ENCODE results near the gene MAP2. TPM values are rescaled to one million over a fixed set of nuclear protein-coding genes. Genes with fewer than 3 reads are reported as not detected.

The MAP2 gene
- total and polyA plus RNA-seq, 2 of the 8 experiments (the other 6 are each of a cell fraction or from before 2014, with no cell fraction given) = 5.9 to 9.4 TPM

- no peak for TF ChIP-seq SAP30 (IDR thresholded peaks at IDR 0.05; ENCODE audit: insufficient read depth, insufficient replicate concordance, low read length)
- no peak for TF ChIP-seq GTF2F1 (IDR thresholded peaks at IDR 0.05; ENCODE audit: borderline replicate concordance, low read depth, low read length)
- no peak for TF ChIP-seq CREB1 (IDR thresholded peaks at IDR 0.05)
- no peak for TF ChIP-seq TAF7 (optimal IDR thresholded peaks at IDR 0.05; ENCODE audit: borderline replicate concordance, low read depth, low read length)
- no peak overlapping the region for H3K27ac ChIP-seq (ENCODE audit: low read depth, low read length)
- ChIA-PET POLR2A (ENCODE audit: partially characterized antibody) (no interaction called here), CTCF (ENCODE audit: partially characterized antibody) (interaction anchor here (0.9 to 1.9 kb wide), 3 partner anchors 9 to 234 kb away, joined by 3 to 5 read pairs (median 3); no protein-coding TSS in a partner anchor)
- H3K4me2 ChIP-seq (ENCODE audit: insufficient read depth in 1 of 2, low read depth in 2 of 2, low read length in 2 of 2) = no peak overlapping the region
- 94% methylated on average over 2 of the region's 2 CpGs; no CpG with 5 or more reads in 1 of the 2 experiments for WGBS, 2 experiments (ENCODE audit: extremely low coverage in 1 of 2, insufficient coverage in 1 of 2, insufficient read length in 1 of 2, insufficient replicate concordance in 2 of 2, low coverage in 1 of 2, low lambda C conversion rate in 2 of 2, missing lambda C conversion rate in 1 of 2)
- no peak overlapping the region for H3K14ac ChIP-seq (ENCODE audit: insufficient read length)
- no peak overlapping the region for H2AK5ac ChIP-seq (ENCODE audit: low read depth, low read length)
- no peaks in the 10 kb centered on the region for H3K9me3 ChIP-seq (ENCODE audit: insufficient read depth in 2 of 2, low read depth in 1 of 2, low read length in 1 of 2)
- H2BK12ac ChIP-seq (ENCODE audit: low read depth, low read length) = no peak overlapping the region
- H3K4ac ChIP-seq (replicated peaks; ENCODE audit: insufficient read length, low read depth, low read length) = no peak overlapping the region
- no peak overlapping the region for H2BK20ac ChIP-seq (ENCODE audit: low read length)
- H4K8ac ChIP-seq (ENCODE audit: extremely low read depth, insufficient read depth, low read length) = no peak overlapping the region
- no peaks in the 10 kb centered on the region for H3K79me2 ChIP-seq (ENCODE audit: control insufficient read depth in 1 of 2, insufficient read depth in 2 of 2, low read length in 2 of 2)
- FAIRE-seq = no peak
- no peaks in the 10 kb centered on the region for H4K20me1 ChIP-seq (replicated peaks in 1 of 2; ENCODE audit: control insufficient read depth in 1 of 2, insufficient read depth in 2 of 2, low read length in 2 of 2)
- no peak overlapping the region for H4K5ac ChIP-seq (ENCODE audit: insufficient read length, low read depth, low read length)
- no peak overlapping the region for H2BK15ac ChIP-seq (ENCODE audit: low read length)
- H3K4me3 ChIP-seq (ENCODE audit: extremely low read depth in 1 of 4, insufficient read depth in 2 of 4, low read depth in 3 of 4, low read length in 4 of 4) = no peak overlapping the region
- no peaks in the 10 kb centered on the region; a peak in 1 of 7 replicates for H3K27me3 ChIP-seq (replicated peaks in 1 of 4; ENCODE audit: control insufficient read depth in 3 of 4, extremely low read depth in 1 of 4, insufficient read depth in 3 of 4, low read length in 3 of 4)
- no peaks in the 10 kb centered on the region for H3K4me1 ChIP-seq (replicated peaks in 1 of 4; ENCODE audit: control insufficient read depth in 3 of 4, insufficient read depth in 4 of 4, low read length in 3 of 4)
- H3K56ac ChIP-seq (replicated peaks; ENCODE audit: insufficient read length, low read depth, low read length) = no peak overlapping the region
- H2AFZ ChIP-seq (ENCODE audit: low read length) = no peak overlapping the region
- DNase-seq (ENCODE audit: low read depth in 1 of 2, low spot score in 2 of 2) = no peak
- no peaks in the 10 kb centered on the region for H3K23me2 ChIP-seq (ENCODE audit: low read depth, low read length)
- H3K79me1 ChIP-seq (ENCODE audit: low read depth, low read length) = no peaks in the 10 kb centered on the region; the same call in 1 of the 2 replicates
- no peak overlapping the region for H3K9ac ChIP-seq (replicated peaks in 1 of 4; ENCODE audit: extremely low read depth in 1 of 4, low read depth in 3 of 4, low read length in 3 of 4)
- H3K23ac ChIP-seq (ENCODE audit: insufficient read length) = no peak overlapping the region
- H2BK120ac ChIP-seq (replicated peaks; ENCODE audit: low read depth, low read length) = no peak overlapping the region
- no peak overlapping the region for H4K91ac ChIP-seq (replicated peaks; ENCODE audit: insufficient read length, low read length)
- H2BK5ac ChIP-seq (ENCODE audit: low read depth, low read length) = no peak overlapping the region
- H3K18ac ChIP-seq (ENCODE audit: extremely low read depth, low read length) = no peak overlapping the region
- no peaks in the 10 kb centered on the region for H3K36me3 ChIP-seq (ENCODE audit: control insufficient read depth in 2 of 4, insufficient read depth in 4 of 4, low read length in 3 of 4)
Observed at GRCh38 chr2:209727077-209727476, 303.2 kb downstream of the MAP2 start.

Data from H1 (cell line).